HCT116 (cell line): ENCODE results near the gene SEMA3E. TPM values are rescaled to one million over a fixed set of nuclear protein-coding genes. Genes with fewer than 3 reads are reported as not detected.

Source experiments
- ATAC-seq: fragments of 200-7000 bp; cut with Tn5 transposase; 2 replicates; pipeline ENCODE4 v1.9.1; 2020; ENCODE audit warnings: mild to moderate bottlenecking, moderate library complexity
- BruUV-seq: library from RNA; stranded (reverse); fragments of 400-500 nt; replicated peaks from 2 replicates; lab custom pipeline; 2021; lab: Mats Ljungman, UMichigan
- CTCF ChIA-PET: fragments of 300-600 bp; sonication (Branson Sonifier 250); formaldehyde crosslinking; loops from one replicate; lab custom pipeline; 2021; ENCODE audit warnings: antibody characterized with exemption; lab: Charles Lee
- POLR2A ChIA-PET: fragments of 300-600, 350-600 bp; sonication (Branson Sonifier 250); formaldehyde crosslinking; loops from one replicate; lab custom pipeline; 2021; ENCODE audit warnings: antibody characterized with exemption; lab: Charles Lee
- RAD21 ChIA-PET, 2 experiments: fragments of 300-600 bp; sonication (Branson Sonifier 250); formaldehyde crosslinking; loops; one replicate each; lab custom pipeline; 2023; ENCODE audit warnings: low total read pairs in 2 of 2; ENCODE audit not compliant: uncharacterized antibody in 2 of 2, unreplicated experiment in 2 of 2, low non-redundant PET in 1 of 2; lab: Charles Lee
- DNase-seq: peaks from one replicate; pipeline ENCODE4 v3.0.0-alpha.2; 2010; ENCODE audit warnings: low read depth, low spot score
- H2AFZ ChIP-seq: fragments of 200-600 bp; shearing (Covaris generic), sonication (generic); 2 replicates; pipeline ENCODE4 v1.6.1; 2017; ENCODE audit warnings: low read depth, mixed run types, mixed read lengths, antibody characterized with exemption, low read length; ENCODE audit not compliant: poor library complexity, severe bottlenecking
- H3K27ac ChIP-seq: 2 replicates; pipeline ENCODE4 v1.5.1; 2012; ENCODE audit warnings: low read depth, low read length
- H3K27me3 ChIP-seq: fragments of 200-600 bp; sonication (generic); 2 replicates; pipeline ENCODE4 v1.6.1; 2016; ENCODE audit warnings: mixed run types, low read length, mixed read lengths; ENCODE audit not compliant: insufficient read depth
- H3K36me3 ChIP-seq, 2 experiments: fragments of 200-500 bp in 1 of 2; fragments of 200-600 bp in 1 of 2; sonication (Bioruptor generic) in 1 of 2; sonication (generic) in 1 of 2; 2 replicates each; pipeline versions ENCODE4 v1.5.1 to v1.6.1; 2014 to 2016; ENCODE audit warnings: low read length in 2 of 2, inconsistent platforms in 1 of 2, mixed read lengths in 1 of 2, mixed run types in 1 of 2; ENCODE audit not compliant: insufficient read depth in 2 of 2, control insufficient read depth in 1 of 2
- H3K4me1 ChIP-seq, 2 experiments: fragments of 200-600 bp in 1 of 2; sonication (generic) in 1 of 2; 2 replicates each; pipeline versions ENCODE4 v1.5.1 to v1.6.1; 2012 to 2017; ENCODE audit warnings: low read length in 2 of 2, inconsistent platforms in 1 of 2, mild to moderate bottlenecking in 1 of 2, mixed read lengths in 1 of 2, mixed run types in 1 of 2, moderate library complexity in 1 of 2; ENCODE audit not compliant: insufficient read depth in 2 of 2, control insufficient read depth in 1 of 2
- H3K4me2 ChIP-seq: fragments of 200-600 bp; sonication (generic); 2 replicates; pipeline ENCODE4 v1.6.1; 2017; ENCODE audit warnings: mixed run types, low read length, mixed read lengths
- H3K4me3 ChIP-seq, 2 experiments: fragments of 200-600 bp in 1 of 2; sonication (generic) in 1 of 2; replicated peaks in 1 of 2; 2 replicates each; pipeline ENCODE4 v1.5.1; 2011 to 2016; ENCODE audit warnings: low read length in 2 of 2, control low read depth in 1 of 2, low read depth in 1 of 2, mild to moderate bottlenecking in 1 of 2, mixed read lengths in 1 of 2, mixed run types in 1 of 2
- H3K79me2 ChIP-seq: fragments of 200-600 bp; sonication (generic); 2 replicates; pipeline ENCODE4 v1.6.1; 2017; ENCODE audit warnings: mild to moderate bottlenecking, mixed run types, low read length, moderate library complexity, mixed read lengths; ENCODE audit not compliant: insufficient read depth
- H3K9ac ChIP-seq: fragments of 200-600 bp; sonication (generic); 2 replicates; pipeline ENCODE4 v1.6.1; 2016; ENCODE audit warnings: low read length, mixed read lengths
- H3K9me2 ChIP-seq: fragments of 200-600 bp; sonication (generic), shearing (Covaris generic); 2 replicates; pipeline ENCODE4 v1.6.1; 2017; ENCODE audit warnings: mixed run types, mild to moderate bottlenecking, moderate library complexity; ENCODE audit not compliant: insufficient read depth
- H3K9me3 ChIP-seq, 2 experiments: fragments of 200-500 bp in 1 of 2; fragments of 200-600 bp in 1 of 2; sonication (Bioruptor generic) in 1 of 2; sonication (generic) in 1 of 2; 2 replicates each; pipeline ENCODE4 v1.6.1; 2014 to 2017; ENCODE audit warnings: low read length in 2 of 2, mixed read lengths in 2 of 2, inconsistent platforms in 1 of 2, low read depth in 1 of 2, mild to moderate bottlenecking in 1 of 2, mixed run types in 1 of 2, moderate library complexity in 1 of 2; ENCODE audit not compliant: control insufficient read depth in 1 of 2, insufficient read depth in 1 of 2
- H4K20me1 ChIP-seq: fragments of 200-600 bp; sonication (generic), shearing (Covaris generic); 2 replicates; pipeline ENCODE4 v1.6.1; 2017; ENCODE audit warnings: mixed run types, mild to moderate bottlenecking, moderate library complexity; ENCODE audit not compliant: insufficient read depth
- CBX3 ChIP-seq: IDR thresholded peaks from 2 replicates; pipeline ENCODE4 v1.6.1; 2012; ENCODE audit warnings: low read depth
- CEBPB ChIP-seq: IDR thresholded peaks from 2 replicates; pipeline ENCODE4 v1.6.1; 2012; ENCODE audit warnings: low read depth
- CTCF ChIP-seq, 3 experiments: fragments of 200-600 bp in 1 of 3; sonication (generic) in 1 of 3; IDR thresholded peaks in 2 of 3; conservative IDR thresholded peaks in 1 of 3; 2 replicates each; pipeline ENCODE4 v1.5.1; 2012 to 2017; ENCODE audit warnings: low read depth in 2 of 3, low read length in 2 of 3, antibody characterized with exemption in 1 of 3, borderline replicate concordance in 1 of 3, control low read depth in 1 of 3, mild to moderate bottlenecking in 1 of 3, mixed read lengths in 1 of 3, mixed run types in 1 of 3, moderate library complexity in 1 of 3; ENCODE audit not compliant: insufficient read depth in 1 of 3
- EGR1 ChIP-seq: IDR thresholded peaks from 2 replicates; pipeline ENCODE4 v1.6.1; 2012; ENCODE audit warnings: low read depth
- ELF1 ChIP-seq: IDR thresholded peaks from 2 replicates; pipeline ENCODE4 v1.6.1; 2012; ENCODE audit warnings: low read depth, borderline replicate concordance
- EZH2 ChIP-seq: fragments of 200-600 bp; sonication (generic); IDR thresholded peaks from 2 replicates; pipeline ENCODE4 v1.6.1; 2017; ENCODE audit warnings: antibody characterized with exemption, mixed run types
- EZH2phosphoT487 ChIP-seq: fragments of 200-600 bp; IDR thresholded peaks from 2 replicates; pipeline ENCODE4 v1.6.1; 2018; ENCODE audit warnings: antibody characterized with exemption, borderline replicate concordance
- FOSL1 ChIP-seq: IDR thresholded peaks from 2 replicates; pipeline ENCODE4 v1.6.1; 2012; ENCODE audit warnings: low read depth
- JUND ChIP-seq: IDR thresholded peaks from 2 replicates; pipeline ENCODE4 v1.6.1; 2012
- REST ChIP-seq: IDR thresholded peaks from 2 replicates; pipeline ENCODE4 v1.6.1; 2012; ENCODE audit warnings: low read depth
- SIN3A ChIP-seq: IDR thresholded peaks from 2 replicates; pipeline ENCODE4 v1.6.1; 2012; ENCODE audit warnings: low read depth
- SRF ChIP-seq: IDR thresholded peaks from 2 replicates; pipeline ENCODE4 v1.6.1; 2012; ENCODE audit warnings: low read depth
- ZBTB33 ChIP-seq: IDR thresholded peaks from 2 replicates; pipeline ENCODE4 v1.6.1; 2011; ENCODE audit warnings: mild to moderate bottlenecking, low read length, moderate library complexity; ENCODE audit not compliant: insufficient replicate concordance; ENCODE audit errors: extremely low read depth
- ZFX ChIP-seq: fragments of 450-650 bp; IDR thresholded peaks from 2 replicates; pipeline ENCODE4 v1.6.1; 2017
- intact Hi-C: fragments of 100-400 bp; cut with micrococcal nuclease; formaldehyde crosslinking; loops from 2 replicates; pipeline ENCODE4 v1.10.0; 2022
- total RNA-seq: library from RNA; stranded (reverse); gene quantifications from one replicate; pipeline ENCODE4 v1.2.1, GENCODE V29; 2021; ENCODE audit not compliant: unreplicated experiment
- TF ChIP-seq, protein P1 (sequence below): IDR thresholded peaks from 2 replicates; pipeline ENCODE4 v1.6.1; 2012

Gene SEMA3E
- total RNA-seq, 1 experiment from 2014 or later: 1.6 TPM

- no peaks in the 10 kb centered on the region for H3K4me1 ChIP-seq
- no peaks in the 10 kb centered on the region for H3K36me3 ChIP-seq
- ChIA-PET POLR2A (no interaction called here), RAD21 (no interaction called here), CTCF (no interaction called here)
- H3K9me3 ChIP-seq: no peaks in the 10 kb centered on the region
- DNase-seq (no peak), ATAC-seq (no peak)
- no peak overlapping the region for H3K9ac ChIP-seq
- no peak overlapping the region for H3K4me2 ChIP-seq
- TF ChIP-seq JUND (no peak), EZH2phosphoT487 (no peak), ELF1 (no peak), SRF (no peak), EZH2 (no peak), CTCF (IDR thresholded peaks at IDR 0.05 in 2 of 3, conservative IDR thresholded peaks at IDR 0.05 in 1 of 3; ENCODE audit: borderline replicate concordance in 1 of 3, insufficient read depth in 1 of 3, low read depth in 2 of 3, low read length in 2 of 3) (no peak), ZFX (no peak), EGR1 (no peak), ZBTB33 (no peak), CEBPB (no peak), CBX3 (no peak), FOSL1 (no peak), REST (no peak), SIN3A (no peak)
- TF ChIP-seq, protein P1, sequence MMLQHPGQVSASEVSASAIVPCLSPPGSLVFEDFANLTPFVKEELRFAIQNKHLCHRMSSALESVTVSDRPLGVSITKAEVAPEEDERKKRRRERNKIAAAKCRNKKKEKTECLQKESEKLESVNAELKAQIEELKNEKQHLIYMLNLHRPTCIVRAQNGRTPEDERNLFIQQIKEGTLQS: no peak
- TF ChIP-seq, all 23 proteins: peak for 0
- intact Hi-C loops: no loop called here
- Histone ChIP-seq H3K9me2 (no peaks in the 10 kb centered on the region), H3K4me3 (no peak overlapping the region), H3K79me2 (no peaks in the 10 kb centered on the region), H2AFZ (no peak overlapping the region), H3K27ac (no peak overlapping the region), H3K27me3 (no peaks in the 10 kb centered on the region), H4K20me1 (no peaks in the 10 kb centered on the region)
- BruUV-seq: no TSS peak
Observed at GRCh38 chr7:83492802-83493201, 156.1 kb downstream of the SEMA3E start.
